Psoas muscle (tissue), 8 donors: Measurements from ENCODE around the gene SRPK1. TPM values are rescaled to one million over a fixed set of nuclear protein-coding genes. Genes with fewer than 3 reads are reported as not detected.
A peak's percentile ranks its signal among the peaks of the same experiment; 100 is the strongest.

ENCODE experiments used
- ATAC-seq, 4 donors: fragments of 200-7000 bp; cut with Tn5 transposase; one replicate each; pipeline ENCODE4 v1.9.1; 2020; ENCODE audit warnings: moderate library complexity in 3 of 4, mild to moderate bottlenecking in 2 of 4
- DNase-seq, 2 donors: peaks; one replicate each; pipeline ENCODE4 v3.0.0-alpha.2; 2020
- H3K27ac ChIP-seq: fragments of 200-600 bp; one replicate; pipeline ENCODE4 v1.8.0; 2022
- H3K27me3 ChIP-seq, 3 donors: fragments of 200-600 bp in 1 of 3; one replicate each; pipeline versions ENCODE4 v1.6.1 to v1.8.0; 2013 to 2022; ENCODE audit warnings: low read length in 2 of 3, mild to moderate bottlenecking in 2 of 3, moderate library complexity in 1 of 3; ENCODE audit not compliant: insufficient read depth in 3 of 3
- H3K36me3 ChIP-seq, 2 donors: fragments of 200-600 bp in 1 of 2; one replicate each; pipeline versions ENCODE4 v1.6.1 to v1.8.0; 2013 to 2022; ENCODE audit warnings: low read depth in 1 of 2, mild to moderate bottlenecking in 1 of 2, moderate library complexity in 1 of 2; ENCODE audit not compliant: insufficient read depth in 1 of 2
- H3K4me1 ChIP-seq: fragments of 200-600 bp; one replicate; pipeline ENCODE4 v1.8.0; 2022
- H3K4me3 ChIP-seq: fragments of 200-600 bp; one replicate; pipeline ENCODE4 v1.8.0; 2022; ENCODE audit warnings: mild to moderate bottlenecking
- H3K9me3 ChIP-seq: fragments of 200-600 bp; one replicate; pipeline ENCODE4 v1.8.0; 2022
- WGBS, 3 donors: extraction: QIAGEN DNeasy Blood & Tissue Kit; methylation state at CpG; one replicate each; pipeline versions ENCODE4 v1.1.6 to v1.1.7; 2013; 5-methylcytosine and 5-hydroxymethylcytosine counted together
- intact Hi-C, 2 donors: fragments of 100-400 bp; cut with DNase I; formaldehyde crosslinking; loops; one replicate each; pipeline versions ENCODE4 v1.11.0 to v1.14.2; 2022
- polyA plus RNA-seq, 3 donors: library from polyadenylated mRNA; stranded (reverse); fragments of 200-250 nt; gene quantifications; one replicate each; pipeline ENCODE4 v1.2.3, GENCODE V29; 2013
- total RNA-seq, 4 donors: library from RNA; stranded (reverse); fragmentation: NEBNext Ultra II Directional in 2 of 4; extraction: Animal tissue kit (Norgen Biotek cat#: 25700) in 2 of 4; gene quantifications; one replicate each; pipeline versions ENCODE4 v1.2.1 to v1.2.4, GENCODE V29; 2021 to 2023
- TF ChIP-seq, protein P1 (sequence below): fragments of 200-600 bp; IDR thresholded peaks from one replicate; pipeline ENCODE4 v1.8.0; 2022; ENCODE audit warnings: antibody characterized with exemption
- donor health status: healthy with polysubstance abuse.
- donor health status: DM: no; HTN: no; CAD: no; lungs with moderate emphysema.
- donor health status: Bipolar disorder and iron deficiency.
- donor health status: healthy.
- donor health status: DM: yes; HTN: yes; CAD: no.
- donor health status: DM: no; HTN: no; CAD: no.
- donor health status: DM: no; HTN: no; CAD: no.
- donor health status: DM: yes; HTN: yes; CAD: no.

The SRPK1 gene
- total and polyA plus RNA-seq, 7 donors: 12.2 to 46.9 (median 25.7) TPM

- DNase-seq: no peak
- Histone ChIP-seq H3K9me3 (no peaks in the 10 kb centered on the region), H3K4me1 (peaks cover 8% of the 10 kb centered on the region), H3K27ac (no peak overlapping the region), H3K27me3 (no peaks in the 10 kb centered on the region), H3K36me3 (no peaks in the 10 kb centered on the region), H3K4me3 (no peak overlapping the region)
- 73 to 84% (median 76%) methylated on average over 2 of the region's 2 CpGs for WGBS, 3 donors
- no peak for ATAC-seq
- TF ChIP-seq, protein P1, sequence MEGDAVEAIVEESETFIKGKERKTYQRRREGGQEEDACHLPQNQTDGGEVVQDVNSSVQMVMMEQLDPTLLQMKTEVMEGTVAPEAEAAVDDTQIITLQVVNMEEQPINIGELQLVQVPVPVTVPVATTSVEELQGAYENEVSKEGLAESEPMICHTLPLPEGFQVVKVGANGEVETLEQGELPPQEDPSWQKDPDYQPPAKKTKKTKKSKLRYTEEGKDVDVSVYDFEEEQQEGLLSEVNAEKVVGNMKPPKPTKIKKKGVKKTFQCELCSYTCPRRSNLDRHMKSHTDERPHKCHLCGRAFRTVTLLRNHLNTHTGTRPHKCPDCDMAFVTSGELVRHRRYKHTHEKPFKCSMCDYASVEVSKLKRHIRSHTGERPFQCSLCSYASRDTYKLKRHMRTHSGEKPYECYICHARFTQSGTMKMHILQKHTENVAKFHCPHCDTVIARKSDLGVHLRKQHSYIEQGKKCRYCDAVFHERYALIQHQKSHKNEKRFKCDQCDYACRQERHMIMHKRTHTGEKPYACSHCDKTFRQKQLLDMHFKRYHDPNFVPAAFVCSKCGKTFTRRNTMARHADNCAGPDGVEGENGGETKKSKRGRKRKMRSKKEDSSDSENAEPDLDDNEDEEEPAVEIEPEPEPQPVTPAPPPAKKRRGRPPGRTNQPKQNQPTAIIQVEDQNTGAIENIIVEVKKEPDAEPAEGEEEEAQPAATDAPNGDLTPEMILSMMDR: no peak
- intact Hi-C loops: loop anchor here in 1 of 2 donors (10.0 kb wide), 1 partner anchor 168 kb away; no protein-coding TSS in a partner anchor
Observed at GRCh38 chr6:35926509-35927215, 5.8 kb upstream of the SRPK1 start.

- Histone ChIP-seq H3K27ac (no peak overlapping the region), H3K4me1 (peaks cover 9% of the 10 kb centered on the region), H3K27me3 (no peaks in the 10 kb centered on the region), H3K4me3 (no peak overlapping the region), H3K9me3 (no peaks in the 10 kb centered on the region), H3K36me3 (no peaks in the 10 kb centered on the region)
- 80 to 87% (median 81%) methylated on average over 3 of the region's 3 CpGs for WGBS, 3 donors
- TF ChIP-seq, protein P1: no peak
- DNase-seq: no peak
- intact Hi-C loops: loop anchor here in 1 of 2 donors (10.0 kb wide), 1 partner anchor 169 kb away; no protein-coding TSS in a partner anchor
- ATAC-seq: no peak
Observed at GRCh38 chr6:35925961-35926360, 5.1 kb upstream of the SRPK1 start.

DNA sequence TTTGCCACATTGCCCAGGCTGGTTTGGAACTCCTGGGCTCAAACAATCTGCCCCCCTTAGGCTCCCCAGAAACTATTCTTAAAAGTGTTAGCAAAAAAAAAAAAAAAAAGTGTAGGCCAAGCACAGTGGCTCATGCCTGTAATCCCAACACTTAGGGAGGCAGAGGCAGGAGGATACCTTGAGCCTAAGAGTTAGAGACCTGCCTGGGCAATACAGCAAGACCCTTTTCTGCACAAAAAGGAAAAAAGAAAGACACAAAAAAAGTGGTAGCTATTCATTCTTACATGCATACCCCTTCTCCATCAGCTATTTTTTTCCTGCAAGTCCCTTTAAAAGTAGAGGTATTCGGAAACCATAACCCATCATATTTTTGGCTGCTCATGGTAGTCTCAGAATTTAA lies 3.2 kb upstream of the SRPK1 start:
- TF ChIP-seq, protein P1: no peak
- H3K4me1 ChIP-seq: peaks cover 13% of the 10 kb centered on the region
- H3K4me3 ChIP-seq: no peak overlapping the region
- intact Hi-C loops: loop anchor here in 1 of 2 donors (10.0 kb wide), 1 partner anchor 171 kb away; no protein-coding TSS in a partner anchor
- H3K27me3 ChIP-seq: no peaks in the 10 kb centered on the region
- DNase-seq: no peak
- H3K9me3 ChIP-seq: no peaks in the 10 kb centered on the region
- no peak for ATAC-seq
- WGBS, 3 donors: 95 to 100% (median 97%) methylated on average over 1 of the region's 1 CpG
- no peaks in the 10 kb centered on the region for H3K36me3 ChIP-seq
- H3K27ac ChIP-seq: no peak overlapping the region

DNA sequence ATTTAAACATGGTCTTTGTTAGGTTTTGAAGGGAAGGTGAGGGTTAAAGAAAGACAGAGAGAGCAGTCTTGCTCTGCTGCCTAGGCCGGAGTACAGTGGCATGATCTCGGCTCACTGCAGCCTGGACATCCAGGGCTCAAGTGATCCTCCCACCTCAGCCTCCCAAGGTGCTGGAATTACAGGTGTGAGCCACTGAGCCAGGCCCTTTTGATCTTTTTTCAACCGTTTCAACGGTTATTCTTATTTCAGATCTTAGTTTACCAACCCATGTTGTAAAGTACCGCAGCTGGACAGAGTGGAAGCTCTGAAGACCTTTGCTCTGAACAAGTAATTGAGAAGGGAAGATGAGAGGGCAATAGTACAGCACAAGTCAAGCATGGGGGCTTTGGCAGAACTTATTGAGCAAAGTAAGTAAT lies 1.2 kb upstream of the SRPK1 start:
- TF ChIP-seq, protein P1: no peak
- no peak for ATAC-seq
- Histone ChIP-seq H3K9me3 (no peaks in the 10 kb centered on the region), H3K36me3 (no peaks in the 10 kb centered on the region), H3K27ac (peak overlapping the region; percentile 88), H3K27me3 (no peaks in the 10 kb centered on the region), H3K4me3 (peak overlapping the region; percentile 93), H3K4me1 (peaks cover 13% of the 10 kb centered on the region)
- DNase-seq: no peak
- WGBS, 3 donors: 64 to 81% (median 69%) methylated on average over 5 of the region's 5 CpGs
- intact Hi-C loops: loop anchor here in 1 of 2 donors (10.0 kb wide), 1 partner anchor 173 kb away; no protein-coding TSS in a partner anchor
